ENCODE data around the gene POLE2.

DNA sequence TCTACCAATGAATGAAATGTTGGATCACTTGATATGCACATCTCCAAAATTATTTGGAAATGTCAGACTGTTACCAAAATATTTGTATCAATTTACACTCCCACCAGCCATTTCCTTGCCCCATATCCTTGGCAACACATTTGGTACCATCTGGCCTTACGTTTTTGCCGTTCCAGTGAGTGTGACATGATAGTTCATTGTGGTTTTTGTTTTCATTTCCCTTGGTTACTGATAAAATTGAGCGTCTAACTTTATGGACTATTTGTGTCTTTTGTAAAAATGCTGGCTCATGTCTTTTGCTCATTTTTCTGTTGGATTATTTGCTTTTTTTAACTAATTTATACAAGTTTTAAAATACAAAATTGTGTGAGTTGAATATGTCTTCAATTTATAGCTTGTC is 16.0 kb upstream of the POLE2 start:
- TF ChIP-seq, protein P1, sequence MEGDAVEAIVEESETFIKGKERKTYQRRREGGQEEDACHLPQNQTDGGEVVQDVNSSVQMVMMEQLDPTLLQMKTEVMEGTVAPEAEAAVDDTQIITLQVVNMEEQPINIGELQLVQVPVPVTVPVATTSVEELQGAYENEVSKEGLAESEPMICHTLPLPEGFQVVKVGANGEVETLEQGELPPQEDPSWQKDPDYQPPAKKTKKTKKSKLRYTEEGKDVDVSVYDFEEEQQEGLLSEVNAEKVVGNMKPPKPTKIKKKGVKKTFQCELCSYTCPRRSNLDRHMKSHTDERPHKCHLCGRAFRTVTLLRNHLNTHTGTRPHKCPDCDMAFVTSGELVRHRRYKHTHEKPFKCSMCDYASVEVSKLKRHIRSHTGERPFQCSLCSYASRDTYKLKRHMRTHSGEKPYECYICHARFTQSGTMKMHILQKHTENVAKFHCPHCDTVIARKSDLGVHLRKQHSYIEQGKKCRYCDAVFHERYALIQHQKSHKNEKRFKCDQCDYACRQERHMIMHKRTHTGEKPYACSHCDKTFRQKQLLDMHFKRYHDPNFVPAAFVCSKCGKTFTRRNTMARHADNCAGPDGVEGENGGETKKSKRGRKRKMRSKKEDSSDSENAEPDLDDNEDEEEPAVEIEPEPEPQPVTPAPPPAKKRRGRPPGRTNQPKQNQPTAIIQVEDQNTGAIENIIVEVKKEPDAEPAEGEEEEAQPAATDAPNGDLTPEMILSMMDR (IDR thresholded peaks at IDR 0.05) = no peak
- no peak for TF ChIP-seq POLR2A (IDR thresholded peaks at IDR 0.05)
